GM12892 (cell line): Measurements from ENCODE around the gene PPP1R16B.

Experiments
- POLR2A ChIP-seq: IDR thresholded peaks from 2 replicates; pipeline ENCODE4 v1.6.1; 2011; ENCODE audit warnings: low read depth, low read length, control low read depth
- POLR2AphosphoS5 ChIP-seq: IDR thresholded peaks from 2 replicates; pipeline ENCODE4 v1.6.1; 2011; ENCODE audit warnings: low read depth, low read length, control low read depth
- TAF1 ChIP-seq: IDR thresholded peaks from 2 replicates; pipeline ENCODE4 v1.6.1; 2011; ENCODE audit warnings: low read depth, mild to moderate bottlenecking, control low read depth, low read length, borderline replicate concordance

GRCh38 chr20:38771621-38772020 lies 33.9 kb upstream of the PPP1R16B start:
- TF ChIP-seq POLR2A (no peak), POLR2AphosphoS5 (no peak), TAF1 (no peak)
